Measurements from ENCODE around the gene CNIH4. TPM values are rescaled to one million over a fixed set of nuclear protein-coding genes. Genes with fewer than 3 reads are reported as not detected.

CNIH4 gene
- total and polyA plus RNA-seq, 10 of the 15 experiments (the other 5 are each of a cell fraction or from before 2014, with no cell fraction given): 23.2 to 173 (median 51.4) TPM

- TF ChIP-seq SP1 (IDR thresholded peaks at IDR 0.05; ENCODE audit: low read depth, low read length): no peak
- TF ChIP-seq MTA3 (IDR thresholded peaks at IDR 0.05; ENCODE audit: borderline replicate concordance, low read length): 0 out of 2 replicates have a peak, but pooled peaks have one; percentile 36
- TF ChIP-seq ATF2 (IDR thresholded peaks at IDR 0.05; ENCODE audit: low read length): peak; percentile 40; the same call in 1 of the 2 replicates
- no peak for TF ChIP-seq NRF1 (conservative IDR thresholded peaks at IDR 0.05; ENCODE audit: low read depth, low read length)
- TF ChIP-seq ZZZ3 (IDR thresholded peaks at IDR 0.05; ENCODE audit: control insufficient read depth, insufficient read length, low read depth): no peak
- no peak for TF ChIP-seq CHD4 (IDR thresholded peaks at IDR 0.05)
- TF ChIP-seq SRF (IDR thresholded peaks at IDR 0.05; ENCODE audit: low read depth in 2 of 2, low read length in 2 of 2): no peak
- no peak for TF ChIP-seq ZNF592 (IDR thresholded peaks at IDR 0.05)
- no peak for TF ChIP-seq SMAD5 (IDR thresholded peaks at IDR 0.05; ENCODE audit: low read depth)
- no peak for TF ChIP-seq USF1 (IDR thresholded peaks at IDR 0.05; ENCODE audit: borderline replicate concordance, extremely low read length, insufficient read depth, low read depth, low read length)
- TF ChIP-seq SUZ12 (IDR thresholded peaks at IDR 0.05; ENCODE audit: unreplicated experiment): no peak
- no peak for TF ChIP-seq ESRRA (IDR thresholded peaks at IDR 0.05; ENCODE audit: low read length)
- TF ChIP-seq GATAD2B (conservative IDR thresholded peaks at IDR 0.05; ENCODE audit: low read depth): no peak
- TF ChIP-seq BCL3 (IDR thresholded peaks at IDR 0.05; ENCODE audit: borderline replicate concordance, insufficient read depth, low read depth, low read length, poor library complexity, severe bottlenecking): no peak
- no peak for TF ChIP-seq ZBTB40 (IDR thresholded peaks at IDR 0.05; ENCODE audit: borderline replicate concordance)
- TF ChIP-seq ZNF24 (IDR thresholded peaks at IDR 0.05): no peak
These were observed 11.7 kb downstream of the CNIH4 start (continued) for GRCh38 chr1:224368409-224368808.
